ENCODE results near the gene ABCA12.

ABCA12 gene

DNA sequence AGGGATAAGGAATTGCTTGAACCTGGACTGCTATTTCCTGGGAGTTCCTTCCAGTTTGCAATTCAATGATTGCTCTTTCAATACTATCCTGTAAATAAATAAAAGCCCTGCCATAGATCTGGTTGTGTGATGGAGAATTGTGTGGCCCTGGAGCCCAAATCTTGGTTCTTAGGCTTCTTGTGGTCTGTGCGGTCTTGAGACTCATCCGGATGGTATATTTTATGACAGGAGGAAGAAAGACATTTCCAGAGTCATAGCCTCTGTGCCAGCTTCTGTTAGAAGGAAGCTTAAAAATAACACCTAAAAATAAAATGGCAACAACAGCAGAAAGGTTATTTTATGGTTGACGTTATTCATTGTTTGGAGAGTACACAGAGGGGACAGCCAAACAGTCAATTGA lies 137.7 kb downstream of the ABCA12 start:
- TF ChIP-seq, protein P1, sequence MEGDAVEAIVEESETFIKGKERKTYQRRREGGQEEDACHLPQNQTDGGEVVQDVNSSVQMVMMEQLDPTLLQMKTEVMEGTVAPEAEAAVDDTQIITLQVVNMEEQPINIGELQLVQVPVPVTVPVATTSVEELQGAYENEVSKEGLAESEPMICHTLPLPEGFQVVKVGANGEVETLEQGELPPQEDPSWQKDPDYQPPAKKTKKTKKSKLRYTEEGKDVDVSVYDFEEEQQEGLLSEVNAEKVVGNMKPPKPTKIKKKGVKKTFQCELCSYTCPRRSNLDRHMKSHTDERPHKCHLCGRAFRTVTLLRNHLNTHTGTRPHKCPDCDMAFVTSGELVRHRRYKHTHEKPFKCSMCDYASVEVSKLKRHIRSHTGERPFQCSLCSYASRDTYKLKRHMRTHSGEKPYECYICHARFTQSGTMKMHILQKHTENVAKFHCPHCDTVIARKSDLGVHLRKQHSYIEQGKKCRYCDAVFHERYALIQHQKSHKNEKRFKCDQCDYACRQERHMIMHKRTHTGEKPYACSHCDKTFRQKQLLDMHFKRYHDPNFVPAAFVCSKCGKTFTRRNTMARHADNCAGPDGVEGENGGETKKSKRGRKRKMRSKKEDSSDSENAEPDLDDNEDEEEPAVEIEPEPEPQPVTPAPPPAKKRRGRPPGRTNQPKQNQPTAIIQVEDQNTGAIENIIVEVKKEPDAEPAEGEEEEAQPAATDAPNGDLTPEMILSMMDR (IDR thresholded peaks at IDR 0.05; ENCODE audit: low read depth, low read length, missing control alignments): no peak
- no peak for DNase-seq
- no peak overlapping the region for H3K27ac ChIP-seq
- in situ Hi-C loops (cut with HindIII; ENCODE audit: low pct_ligation_motif_present, low sequenced_read_pairs): no loop called here
- no peak overlapping the region for H3K4me3 ChIP-seq (ENCODE audit: low read depth, low read length)
- H3K27me3 ChIP-seq (replicated peaks): no peaks in the 10 kb centered on the region
- H3K36me3 ChIP-seq (replicated peaks): no peaks in the 10 kb centered on the region

DNA sequence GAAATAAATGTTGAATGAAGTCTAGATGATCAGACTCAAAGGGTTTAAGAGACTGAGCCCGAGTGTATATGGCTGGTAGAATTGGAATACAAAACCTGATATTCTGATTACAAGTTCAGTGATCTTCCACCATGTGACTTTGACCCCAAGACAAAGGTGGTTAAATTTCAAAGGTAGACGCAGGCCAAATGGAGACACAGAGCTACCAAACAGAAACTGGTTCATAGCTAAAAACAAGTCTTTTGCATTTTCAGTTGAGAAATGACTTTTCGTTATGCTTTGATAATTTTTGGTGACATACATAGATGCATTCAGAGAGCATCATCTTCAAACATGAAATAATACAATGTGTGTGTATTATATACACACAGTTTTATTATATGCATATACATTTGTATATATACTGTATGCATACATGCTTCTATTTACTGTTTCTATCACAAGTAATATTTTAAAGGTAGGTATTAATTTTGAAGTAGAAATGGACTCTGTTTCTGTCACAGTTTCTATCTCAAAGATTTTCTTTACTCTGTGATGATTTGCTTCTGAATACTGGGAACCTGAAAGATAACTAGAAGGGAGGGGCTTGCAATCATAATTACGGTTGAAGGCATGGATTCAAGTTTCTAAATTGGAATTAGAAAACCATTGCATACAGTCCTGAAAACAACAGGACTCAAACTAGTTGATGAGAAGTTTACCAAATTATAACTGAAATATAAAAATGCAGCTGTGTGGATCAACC lies 142.3 kb downstream of the ABCA12 start:
- no peak for DNase-seq
- H3K4me3 ChIP-seq (ENCODE audit: low read depth, low read length): no peak overlapping the region
- TF ChIP-seq, protein P1 (IDR thresholded peaks at IDR 0.05; ENCODE audit: low read depth, low read length, missing control alignments): no peak
- no peaks in the 10 kb centered on the region for H3K27me3 ChIP-seq (replicated peaks)
- in situ Hi-C loops (cut with HindIII; ENCODE audit: low pct_ligation_motif_present, low sequenced_read_pairs): no loop called here
- no peak overlapping the region for H3K27ac ChIP-seq
- no peaks in the 10 kb centered on the region for H3K36me3 ChIP-seq (replicated peaks)

DNA sequence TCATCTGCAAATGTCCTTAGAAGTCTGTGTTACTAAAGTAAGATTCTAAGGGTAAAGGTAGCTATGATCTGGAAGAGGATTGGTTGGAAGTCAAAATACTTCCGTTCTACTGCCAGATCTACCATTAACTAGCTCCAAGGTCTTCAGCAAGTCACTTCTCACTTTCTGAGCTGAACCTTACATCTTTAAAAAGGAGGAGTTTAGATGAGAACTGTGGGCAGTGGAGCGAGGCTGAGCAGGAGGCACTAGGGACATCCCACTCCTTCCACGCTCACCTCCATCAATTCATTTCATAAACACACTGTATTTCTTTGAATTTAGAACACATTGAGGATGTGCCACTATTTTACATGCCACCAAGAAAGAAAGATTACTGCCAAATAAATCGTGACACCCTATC lies 143.0 kb downstream of the ABCA12 start:
- TF ChIP-seq, protein P1 (IDR thresholded peaks at IDR 0.05; ENCODE audit: low read depth, low read length, missing control alignments): no peak
- H3K36me3 ChIP-seq (replicated peaks): no peaks in the 10 kb centered on the region
- no peak for DNase-seq
- H3K4me3 ChIP-seq (ENCODE audit: low read depth, low read length): no peak overlapping the region
- H3K27me3 ChIP-seq (replicated peaks): no peaks in the 10 kb centered on the region
- in situ Hi-C loops (cut with HindIII; ENCODE audit: low pct_ligation_motif_present, low sequenced_read_pairs): no loop called here
- H3K27ac ChIP-seq: no peak overlapping the region

DNA sequence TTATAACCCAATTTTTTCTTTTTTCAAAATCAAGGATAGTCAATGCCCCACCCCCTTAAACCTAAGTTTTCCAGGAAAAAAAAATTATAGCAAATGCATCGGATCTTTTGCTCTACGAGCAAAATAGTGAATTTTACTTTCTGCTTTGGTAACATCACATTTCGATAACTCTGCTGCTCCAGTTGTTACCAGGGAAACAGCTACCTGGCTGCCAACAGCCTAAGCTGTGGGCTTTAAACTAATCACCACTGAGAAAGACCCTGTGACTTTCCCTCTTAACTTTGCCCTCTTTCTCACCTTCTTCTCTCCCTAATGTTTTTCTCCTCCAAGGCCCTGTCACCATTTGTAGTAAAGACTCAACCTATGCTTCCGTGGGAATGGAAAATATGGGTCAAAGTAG lies 145.5 kb downstream of the ABCA12 start:
- Histone ChIP-seq H3K4me3 (ENCODE audit: low read depth, low read length) (no peak overlapping the region), H3K36me3 (replicated peaks) (no peaks in the 10 kb centered on the region), H3K27ac (no peak overlapping the region), H3K27me3 (replicated peaks) (no peaks in the 10 kb centered on the region)
- TF ChIP-seq, protein P1 (IDR thresholded peaks at IDR 0.05; ENCODE audit: low read depth, low read length, missing control alignments): no peak
- no peak for DNase-seq
- in situ Hi-C loops (cut with HindIII; ENCODE audit: low pct_ligation_motif_present, low sequenced_read_pairs): no loop called here

DNA sequence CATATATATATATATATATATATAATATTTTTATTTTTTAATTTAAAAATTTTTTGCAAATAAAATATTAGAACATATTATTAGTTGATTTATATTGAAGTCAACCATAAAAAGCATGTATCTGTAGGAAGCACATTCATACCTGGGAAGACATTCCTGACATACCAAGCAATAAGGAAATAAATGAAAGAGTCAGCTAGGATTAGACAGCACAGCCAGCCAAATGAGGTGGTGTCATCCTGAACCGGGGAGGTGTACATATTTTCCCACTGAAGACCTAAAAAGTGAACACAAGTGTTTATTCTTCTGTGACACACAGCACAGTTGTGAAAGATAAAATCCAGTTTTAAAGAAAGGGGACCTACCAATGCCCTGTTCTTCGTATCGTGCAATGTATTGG lies 149.2 kb downstream of the ABCA12 start:
- DNase-seq: no peak
- Histone ChIP-seq H3K4me3 (ENCODE audit: low read depth, low read length) (no peak overlapping the region), H3K27ac (no peak overlapping the region), H3K27me3 (replicated peaks) (no peaks in the 10 kb centered on the region), H3K36me3 (replicated peaks) (no peaks in the 10 kb centered on the region)
- TF ChIP-seq, protein P1 (IDR thresholded peaks at IDR 0.05; ENCODE audit: low read depth, low read length, missing control alignments): no peak
- in situ Hi-C loops (cut with HindIII; ENCODE audit: low pct_ligation_motif_present, low sequenced_read_pairs): no loop called here

- Histone ChIP-seq H3K27ac (no peak overlapping the region), H3K4me3 (ENCODE audit: low read depth, low read length) (no peak overlapping the region), H3K27me3 (replicated peaks) (no peaks in the 10 kb centered on the region), H3K36me3 (replicated peaks) (no peaks in the 10 kb centered on the region)
- TF ChIP-seq, protein P1 (IDR thresholded peaks at IDR 0.05; ENCODE audit: low read depth, low read length, missing control alignments): no peak
- DNase-seq: no peak
- in situ Hi-C loops (cut with HindIII; ENCODE audit: low pct_ligation_motif_present, low sequenced_read_pairs): no loop called here
These were observed 151.2 kb downstream of the ABCA12 start for GRCh38 chr2:214987261-214987660.

Data from brain microvascular endothelial cell (primary cell).